Cortex of kidney (tissue), 1 donor: ENCODE data around the gene TMEM250.

Source experiments
- DNase-seq: peaks from one replicate; lab custom pipeline; 2025; lab: John Stamatoyannopoulos, UW

Gene TMEM250

GRCh38 chr9:136093995-136094881 is 24.4 kb downstream of the TMEM250 start:
- DNase-seq: no peak

GRCh38 chr9:136093346-136093986 is 25.2 kb downstream of the TMEM250 start:
- no peak for DNase-seq

- DNase-seq: no peak
Measured at GRCh38 chr9:136092741-136093140, 25.9 kb downstream of the TMEM250 start.

GRCh38 chr9:136092353-136092650 is 26.4 kb downstream of the TMEM250 start:
- DNase-seq: no peak

- DNase-seq: no peak
Measured at GRCh38 chr9:136091582-136092352, 26.9 kb downstream of the TMEM250 start.

- no peak for DNase-seq
Measured at GRCh38 chr9:136090768-136091581, 27.7 kb downstream of the TMEM250 start.

GRCh38 chr9:136090056-136090735 is 28.5 kb downstream of the TMEM250 start:
- DNase-seq: no peak

GRCh38 chr9:136089697-136090045 is 29.0 kb downstream of the TMEM250 start:
- DNase-seq: no peak

- DNase-seq: no peak
Measured at GRCh38 chr9:136088939-136089696, 29.6 kb downstream of the TMEM250 start.

- no peak for DNase-seq
Measured at GRCh38 chr9:136088481-136088938, 30.2 kb downstream of the TMEM250 start.

GRCh38 chr9:136087741-136088480 is 30.8 kb downstream of the TMEM250 start:
- DNase-seq: no peak

- no peak for DNase-seq
Measured at GRCh38 chr9:136086951-136087740, 31.5 kb downstream of the TMEM250 start.

- DNase-seq: no peak
Measured at GRCh38 chr9:136086213-136086881, 32.3 kb downstream of the TMEM250 start.

- DNase-seq: no peak
Measured at GRCh38 chr9:136085815-136086212, 32.9 kb downstream of the TMEM250 start.

GRCh38 chr9:136084063-136084944 is 34.4 kb downstream of the TMEM250 start:
- DNase-seq: no peak

GRCh38 chr9:136083558-136084062 is 35.1 kb downstream of the TMEM250 start:
- no peak for DNase-seq
